Prostate gland (tissue), 2 donors: ENCODE results near the gene POLR1B.

Source experiments
- POLR2A ChIP-seq: fragments of 450-650 bp; IDR thresholded peaks from one replicate; pipeline ENCODE4 v1.6.1; 2016; ENCODE audit warnings: antibody characterized with exemption, mild to moderate bottlenecking
- POLR2AphosphoS5 ChIP-seq: sonication (generic); formaldehyde crosslinking; IDR thresholded peaks from one replicate; pipeline ENCODE4 v1.6.1; 2017; ENCODE audit warnings: antibody characterized with exemption
- TF ChIP-seq, protein P1 (sequence below), 4 experiments: fragments of 200-600 bp in 2 of 4; fragments of 450-650 bp in 2 of 4; sonication (generic) in 2 of 4; IDR thresholded peaks; 1 replicate in 3 of 4; 2 replicates in 1 of 4; pipeline ENCODE4 v1.5.1; 2016 to 2019; ENCODE audit warnings: antibody characterized with exemption in 4 of 4, mild to moderate bottlenecking in 2 of 4, moderate library complexity in 2 of 4

DNA sequence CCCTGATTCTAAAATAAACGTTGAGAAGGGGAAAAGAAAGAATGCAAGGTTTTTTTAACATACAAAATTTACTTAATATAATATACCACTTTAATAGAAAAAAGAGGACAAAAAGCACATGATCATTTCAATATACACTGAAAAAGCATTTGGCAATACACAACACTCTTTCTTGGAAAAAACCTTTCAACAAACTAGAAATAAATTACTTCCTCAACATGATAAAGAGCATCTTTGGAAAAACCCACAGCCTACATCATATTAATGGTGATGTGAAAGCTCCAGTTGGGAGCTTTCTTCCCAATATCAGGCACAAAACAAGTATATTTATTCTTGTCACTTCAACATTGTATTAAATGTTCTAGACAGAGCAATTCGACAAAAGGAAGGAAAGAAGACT is 3.0 kb upstream of the POLR1B start:
- TF ChIP-seq, protein P1, sequence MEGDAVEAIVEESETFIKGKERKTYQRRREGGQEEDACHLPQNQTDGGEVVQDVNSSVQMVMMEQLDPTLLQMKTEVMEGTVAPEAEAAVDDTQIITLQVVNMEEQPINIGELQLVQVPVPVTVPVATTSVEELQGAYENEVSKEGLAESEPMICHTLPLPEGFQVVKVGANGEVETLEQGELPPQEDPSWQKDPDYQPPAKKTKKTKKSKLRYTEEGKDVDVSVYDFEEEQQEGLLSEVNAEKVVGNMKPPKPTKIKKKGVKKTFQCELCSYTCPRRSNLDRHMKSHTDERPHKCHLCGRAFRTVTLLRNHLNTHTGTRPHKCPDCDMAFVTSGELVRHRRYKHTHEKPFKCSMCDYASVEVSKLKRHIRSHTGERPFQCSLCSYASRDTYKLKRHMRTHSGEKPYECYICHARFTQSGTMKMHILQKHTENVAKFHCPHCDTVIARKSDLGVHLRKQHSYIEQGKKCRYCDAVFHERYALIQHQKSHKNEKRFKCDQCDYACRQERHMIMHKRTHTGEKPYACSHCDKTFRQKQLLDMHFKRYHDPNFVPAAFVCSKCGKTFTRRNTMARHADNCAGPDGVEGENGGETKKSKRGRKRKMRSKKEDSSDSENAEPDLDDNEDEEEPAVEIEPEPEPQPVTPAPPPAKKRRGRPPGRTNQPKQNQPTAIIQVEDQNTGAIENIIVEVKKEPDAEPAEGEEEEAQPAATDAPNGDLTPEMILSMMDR (IDR thresholded peaks at IDR 0.05) = no peak
- TF ChIP-seq POLR2AphosphoS5 (no peak), POLR2A (no peak)
